NCI-H1417 treated with DMSO at 0.1 percent for 48 hours (cell line): ENCODE data around the gene LMBRD1.

ENCODE experiments used
- DNase-seq: peaks from one replicate; lab custom pipeline; 2025; lab: John Stamatoyannopoulos, UW

LMBRD1 gene

DNA sequence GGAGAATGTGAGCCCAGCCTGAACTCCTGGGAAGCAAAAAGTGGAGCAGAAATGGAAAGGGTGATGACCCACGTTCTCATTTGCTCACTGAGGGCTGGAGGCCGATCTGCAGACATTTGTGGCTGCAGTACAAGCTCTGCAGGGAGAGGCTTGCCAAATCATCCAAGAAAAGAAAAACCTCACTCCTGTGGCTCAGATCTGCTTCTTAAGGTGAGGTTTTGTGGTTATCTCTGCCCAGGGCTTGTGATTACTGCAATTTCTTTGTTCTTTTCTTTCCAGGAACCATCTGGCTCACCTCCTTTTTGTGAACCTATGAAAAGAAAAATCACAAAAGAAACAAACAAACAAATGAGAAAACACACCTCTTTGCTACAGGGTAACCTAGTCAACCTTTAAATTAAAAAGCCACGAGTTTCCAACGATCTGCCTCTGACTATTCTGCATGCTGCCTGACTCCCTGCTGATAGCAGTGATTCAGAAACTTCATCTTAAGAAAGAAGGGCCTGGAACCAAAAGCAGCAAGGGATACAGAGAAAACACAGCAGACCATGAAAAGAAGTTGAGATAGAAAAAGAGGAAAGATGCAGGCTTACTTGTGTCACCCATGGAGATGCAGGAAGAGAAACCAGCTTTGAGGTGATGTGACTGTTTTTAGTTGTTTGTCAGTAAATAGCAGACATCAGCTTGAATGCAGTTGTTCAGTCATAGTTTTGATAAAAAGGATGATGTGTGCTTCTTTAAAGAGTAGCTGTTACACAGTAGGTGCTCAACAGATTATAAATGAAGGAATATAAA is 165.1 kb downstream of the LMBRD1 start:
- DNase-seq = no peak

DNA sequence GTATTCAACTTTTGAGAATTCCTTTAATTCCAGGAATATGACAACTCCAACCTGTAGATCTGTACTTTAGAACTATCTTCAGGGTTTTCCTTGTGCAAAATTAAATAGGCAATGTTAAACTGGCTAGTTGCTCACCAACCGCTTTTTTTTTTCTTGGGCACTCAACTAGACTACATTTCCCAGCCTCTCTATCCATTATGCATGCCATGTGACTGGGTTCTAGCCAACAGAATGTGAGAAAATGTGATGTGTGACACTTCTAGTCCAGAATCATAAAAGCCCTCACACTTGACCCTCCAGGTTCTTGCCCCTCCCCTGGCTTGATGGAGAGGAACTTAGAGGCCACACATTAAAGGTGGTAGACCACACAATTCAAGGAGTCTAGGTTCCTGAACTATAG is 166.0 kb downstream of the LMBRD1 start:
- no peak for DNase-seq

DNA sequence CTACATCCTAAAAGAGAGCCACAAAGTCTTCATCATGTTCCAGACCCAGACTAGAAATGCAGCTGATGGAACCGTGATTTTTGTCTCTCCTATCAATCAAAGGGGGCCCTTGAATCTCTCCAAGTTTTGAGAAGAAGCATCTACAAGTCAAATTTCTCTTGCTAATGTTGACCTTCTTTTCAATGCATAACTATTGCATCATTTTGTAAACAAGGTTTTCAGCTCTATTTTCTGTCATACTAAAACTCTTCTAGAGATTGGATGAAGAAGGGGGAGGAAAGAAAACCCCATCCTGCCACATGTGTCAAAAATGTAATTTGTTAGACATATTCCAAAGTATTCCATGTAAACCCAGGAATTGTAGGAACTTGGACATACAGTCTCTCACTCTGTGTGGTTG is 169.2 kb downstream of the LMBRD1 start:
- DNase-seq = no peak

DNA sequence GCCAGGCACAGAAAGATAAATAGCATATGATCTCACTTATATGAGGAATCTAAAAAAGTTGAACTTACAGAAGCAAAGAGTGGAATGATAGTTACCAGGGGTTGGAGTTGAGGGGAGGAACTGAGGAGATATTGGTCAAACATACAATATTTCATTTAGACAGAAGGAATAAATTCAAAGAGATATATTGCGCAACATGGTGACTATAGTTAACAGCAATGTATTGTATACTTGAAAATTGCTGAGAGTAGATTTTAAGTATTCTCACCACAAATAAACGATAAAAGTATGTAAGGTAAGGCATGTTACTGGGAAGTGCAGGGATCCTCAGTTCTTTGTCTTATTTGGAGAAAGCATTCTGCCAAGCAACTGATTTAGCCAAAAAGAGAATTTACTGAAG is 171.9 kb downstream of the LMBRD1 start:
- no peak for DNase-seq
